Thoracic aorta (tissue), 2 donors: ENCODE data around the gene TMEM63A. TPM values are rescaled to one million over a fixed set of nuclear protein-coding genes. Genes with fewer than 3 reads are reported as not detected.
"Not testable (repeated sequence)": the region's sequence is repeated elsewhere in the genome, so short reads cannot be mapped to it uniquely, and the experiment has no call there.

Source experiments
- ATAC-seq: fragments of 150-250 bp; one replicate; pipeline ENCODE4 v1.8.0; 2017; ENCODE audit warnings: low read depth; ENCODE audit not compliant: insufficient number of reproducible peaks, low FRiP score
- DNase-seq: peaks from one replicate; pipeline ENCODE4 v3.0.0-alpha.2; 2020; ENCODE audit warnings: low spot score
- H3K27ac ChIP-seq, 2 donors: fragments of 200-600 bp; sonication (generic); 1 replicate in 1 of 2; 2 replicates in 1 of 2; pipeline ENCODE4 v1.5.1; 2016; ENCODE audit warnings: mild to moderate bottlenecking in 2 of 2, moderate library complexity in 2 of 2
- H3K27me3 ChIP-seq: fragments of 200-600 bp; sonication (generic); replicated peaks from 2 replicates; pipeline ENCODE4 v1.6.0; 2016; ENCODE audit warnings: mild to moderate bottlenecking; ENCODE audit not compliant: insufficient read depth
- H3K36me3 ChIP-seq: fragments of 200-600 bp; sonication (generic); one replicate; pipeline ENCODE4 v1.5.1; 2016
- H3K4me1 ChIP-seq, 2 donors: fragments of 200-600 bp; sonication (generic); 1 replicate in 1 of 2; 2 replicates in 1 of 2; pipeline versions ENCODE4 v1.5.1 to v1.6.0; 2016; ENCODE audit warnings: low read depth in 2 of 2, mild to moderate bottlenecking in 1 of 2; ENCODE audit not compliant: control insufficient read depth in 1 of 2
- H3K4me3 ChIP-seq: fragments of 200-600 bp; sonication (generic); 2 replicates; pipeline ENCODE4 v1.5.1; 2016; ENCODE audit warnings: mild to moderate bottlenecking
- H3K9me3 ChIP-seq: fragments of 200-600 bp; sonication (generic); 2 replicates; pipeline ENCODE4 v1.5.1; 2016
- total RNA-seq, 2 donors: library from RNA; depleted of rRNA; stranded (reverse); fragments of >200 nt; gene quantifications; one replicate each; pipeline versions ENCODE4 v1.1.0 to v1.2.3, GENCODE V29; 2016
- TF ChIP-seq, protein P1 (sequence below): fragments of 200-600 bp; sonication (generic); IDR thresholded peaks from one replicate; pipeline ENCODE4 v1.5.1; 2019; ENCODE audit warnings: antibody characterized with exemption

The TMEM63A gene
- total RNA-seq = 100 to 1,000 TPM in 1 of 2 donors, 10 to 100 TPM in 1; 75.1 to 105 TPM

DNA sequence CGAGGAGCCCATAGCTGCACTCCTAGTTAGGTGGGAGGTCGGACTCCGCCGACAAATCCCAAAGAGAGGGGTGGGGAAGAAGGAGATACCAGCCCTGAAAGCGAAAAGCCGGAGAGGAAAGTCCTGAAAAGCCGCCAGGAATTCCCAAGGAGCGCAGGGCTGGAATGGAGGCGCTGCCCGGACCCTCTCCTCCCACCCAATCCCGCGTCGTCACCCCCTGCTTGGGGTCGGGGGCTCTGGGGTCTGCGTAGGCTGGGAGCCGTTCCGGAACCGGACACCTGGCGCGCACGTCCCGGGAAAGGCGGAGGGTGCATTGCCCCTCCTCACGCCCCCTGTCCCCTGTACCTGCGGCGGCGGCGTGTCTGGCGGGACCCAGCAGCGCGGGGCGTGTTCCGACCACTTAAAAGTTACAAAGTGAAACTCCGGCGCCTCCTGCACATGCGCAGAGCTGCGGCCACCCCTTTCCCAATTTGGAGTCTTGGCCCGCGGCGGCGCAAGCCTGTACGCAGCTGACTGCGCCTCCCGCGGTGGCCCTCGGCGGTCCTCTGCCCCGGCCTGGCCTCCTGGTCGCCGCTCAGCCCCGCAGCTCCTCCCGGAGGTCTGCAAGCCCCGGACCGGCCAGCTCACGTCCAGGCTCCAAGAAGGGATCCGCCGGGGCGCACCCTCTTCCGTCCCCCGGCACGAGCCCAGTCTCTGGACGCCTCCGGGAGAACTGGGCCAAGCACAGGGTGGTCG is at the start of gene TMEM63A:
Gene TMEM63A, minus strand, starts transcription at position 422 of the 735 bp plus-strand sequence. CDS start 4,800 bp downstream, outside the sequence.
- Histone ChIP-seq H3K27ac (peak within 1 kb of the TSS; percentile 92 to 95), H3K27me3 (no peaks in the 10 kb centered on the region), H3K4me1 (peaks cover 39 to 49% of the 10 kb centered on the region in 2 donors), H3K36me3 (no peaks in the 10 kb centered on the region), H3K9me3 (no peaks in the 10 kb centered on the region), H3K4me3 (peak within 1 kb of the TSS; percentile 83)
- TF ChIP-seq, protein P1, sequence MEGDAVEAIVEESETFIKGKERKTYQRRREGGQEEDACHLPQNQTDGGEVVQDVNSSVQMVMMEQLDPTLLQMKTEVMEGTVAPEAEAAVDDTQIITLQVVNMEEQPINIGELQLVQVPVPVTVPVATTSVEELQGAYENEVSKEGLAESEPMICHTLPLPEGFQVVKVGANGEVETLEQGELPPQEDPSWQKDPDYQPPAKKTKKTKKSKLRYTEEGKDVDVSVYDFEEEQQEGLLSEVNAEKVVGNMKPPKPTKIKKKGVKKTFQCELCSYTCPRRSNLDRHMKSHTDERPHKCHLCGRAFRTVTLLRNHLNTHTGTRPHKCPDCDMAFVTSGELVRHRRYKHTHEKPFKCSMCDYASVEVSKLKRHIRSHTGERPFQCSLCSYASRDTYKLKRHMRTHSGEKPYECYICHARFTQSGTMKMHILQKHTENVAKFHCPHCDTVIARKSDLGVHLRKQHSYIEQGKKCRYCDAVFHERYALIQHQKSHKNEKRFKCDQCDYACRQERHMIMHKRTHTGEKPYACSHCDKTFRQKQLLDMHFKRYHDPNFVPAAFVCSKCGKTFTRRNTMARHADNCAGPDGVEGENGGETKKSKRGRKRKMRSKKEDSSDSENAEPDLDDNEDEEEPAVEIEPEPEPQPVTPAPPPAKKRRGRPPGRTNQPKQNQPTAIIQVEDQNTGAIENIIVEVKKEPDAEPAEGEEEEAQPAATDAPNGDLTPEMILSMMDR = peak; percentile 46
- peak; percentile 76 for DNase-seq
- ATAC-seq = peak; percentile 44

DNA sequence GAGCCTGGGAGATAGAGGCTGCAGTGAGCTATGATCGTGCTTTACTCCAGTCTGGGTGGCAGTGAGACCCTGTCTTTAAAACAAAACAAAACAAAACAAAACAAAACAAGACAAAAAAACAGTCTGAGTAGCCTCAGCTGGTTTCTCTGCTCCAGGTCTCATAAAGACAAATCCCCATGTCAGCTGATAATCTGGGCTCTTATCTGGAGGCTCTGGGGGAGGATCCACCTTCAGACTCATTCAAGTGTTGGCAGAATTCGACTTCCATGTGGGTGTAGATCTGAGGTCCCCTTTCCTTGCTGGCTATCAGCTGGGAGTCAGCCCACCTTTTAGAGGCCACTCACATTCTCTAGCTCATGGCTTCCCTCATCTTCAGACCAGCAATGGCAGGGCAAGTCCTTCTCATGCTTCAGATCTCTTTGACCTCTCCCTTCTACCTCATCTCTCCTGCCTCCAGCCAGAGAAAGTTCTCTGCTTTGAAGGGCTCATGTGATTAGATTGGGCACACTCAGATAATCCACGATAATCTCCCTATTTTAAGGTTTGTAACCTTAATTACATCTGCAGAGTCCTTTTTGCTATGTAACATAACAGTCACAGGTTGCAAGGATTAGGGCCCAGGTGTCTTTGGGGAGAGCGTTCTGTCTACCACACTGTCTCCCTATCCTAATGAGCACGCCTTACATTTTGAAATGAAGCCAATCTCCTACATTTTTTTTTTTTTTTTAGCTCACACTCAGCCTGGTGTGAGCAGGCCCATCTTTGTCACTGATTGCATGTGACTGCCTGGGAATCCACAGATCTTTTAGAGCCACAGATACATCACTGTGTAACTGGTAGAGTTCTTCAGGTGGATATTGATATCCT is 49.3 kb upstream of the TMEM63A start:
- H3K9me3 ChIP-seq = no peaks in the 10 kb centered on the region
- TF ChIP-seq, protein P1 = no peak
- DNase-seq (no peak), ATAC-seq (no peak)
- no peaks in the 10 kb centered on the region for H3K4me1 ChIP-seq
- H3K36me3 ChIP-seq = no peaks in the 10 kb centered on the region
- no peaks in the 10 kb centered on the region for H3K27me3 ChIP-seq
- H3K4me3 ChIP-seq = no peak overlapping the region
- H3K27ac ChIP-seq = no peak overlapping the region

DNA sequence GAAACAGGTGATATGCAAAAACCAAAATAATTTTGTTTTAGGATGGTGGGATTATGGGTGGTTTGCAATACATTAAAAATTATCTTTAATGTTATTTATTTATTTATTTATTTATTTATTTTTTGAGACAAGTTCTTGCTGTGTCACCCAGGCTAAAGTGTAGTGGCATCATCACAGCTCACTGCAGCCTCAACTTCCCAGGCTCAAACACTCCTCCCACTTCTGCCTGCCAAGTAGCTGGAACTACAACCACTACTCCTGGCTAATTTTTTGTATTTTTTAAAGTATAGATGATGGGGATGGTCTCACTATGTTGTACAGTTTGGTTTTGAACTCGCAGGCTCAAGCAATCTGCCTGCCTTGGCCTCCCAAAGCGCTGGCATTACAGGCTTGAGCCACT is 48.4 kb upstream of the TMEM63A start:
- Histone ChIP-seq H3K4me3 (no peak overlapping the region), H3K36me3 (no peaks in the 10 kb centered on the region), H3K9me3 (no peaks in the 10 kb centered on the region), H3K4me1 (no peaks in the 10 kb centered on the region), H3K27ac (no peak overlapping the region), H3K27me3 (no peaks in the 10 kb centered on the region)
- ATAC-seq (no peak), DNase-seq (no peak)
- TF ChIP-seq, protein P1 = no peak

DNA sequence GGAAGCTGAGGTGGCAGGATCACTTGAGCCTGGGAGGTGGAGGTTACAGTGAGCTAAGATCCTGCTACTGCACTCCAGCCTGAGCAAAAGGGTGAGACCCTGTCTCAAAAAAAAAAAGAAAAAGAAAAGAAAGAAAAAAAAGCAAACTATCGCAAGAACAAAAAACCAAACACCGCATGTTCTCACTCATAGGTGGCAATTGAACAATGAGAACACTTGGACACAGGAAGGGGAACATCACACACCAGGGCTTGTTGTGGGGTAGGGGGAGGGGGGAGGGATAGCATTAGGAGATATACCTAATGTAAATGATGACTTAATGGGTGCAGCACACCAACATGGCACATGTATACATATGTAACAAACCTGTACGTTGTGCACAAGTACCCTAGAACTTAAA is 47.3 kb upstream of the TMEM63A start:
- not testable (repeated sequence) for DNase-seq, H3K4me3 ChIP-seq, H3K9me3 ChIP-seq, H3K4me1 ChIP-seq, H3K27ac ChIP-seq, H3K36me3 ChIP-seq, H3K27me3 ChIP-seq, ATAC-seq

DNA sequence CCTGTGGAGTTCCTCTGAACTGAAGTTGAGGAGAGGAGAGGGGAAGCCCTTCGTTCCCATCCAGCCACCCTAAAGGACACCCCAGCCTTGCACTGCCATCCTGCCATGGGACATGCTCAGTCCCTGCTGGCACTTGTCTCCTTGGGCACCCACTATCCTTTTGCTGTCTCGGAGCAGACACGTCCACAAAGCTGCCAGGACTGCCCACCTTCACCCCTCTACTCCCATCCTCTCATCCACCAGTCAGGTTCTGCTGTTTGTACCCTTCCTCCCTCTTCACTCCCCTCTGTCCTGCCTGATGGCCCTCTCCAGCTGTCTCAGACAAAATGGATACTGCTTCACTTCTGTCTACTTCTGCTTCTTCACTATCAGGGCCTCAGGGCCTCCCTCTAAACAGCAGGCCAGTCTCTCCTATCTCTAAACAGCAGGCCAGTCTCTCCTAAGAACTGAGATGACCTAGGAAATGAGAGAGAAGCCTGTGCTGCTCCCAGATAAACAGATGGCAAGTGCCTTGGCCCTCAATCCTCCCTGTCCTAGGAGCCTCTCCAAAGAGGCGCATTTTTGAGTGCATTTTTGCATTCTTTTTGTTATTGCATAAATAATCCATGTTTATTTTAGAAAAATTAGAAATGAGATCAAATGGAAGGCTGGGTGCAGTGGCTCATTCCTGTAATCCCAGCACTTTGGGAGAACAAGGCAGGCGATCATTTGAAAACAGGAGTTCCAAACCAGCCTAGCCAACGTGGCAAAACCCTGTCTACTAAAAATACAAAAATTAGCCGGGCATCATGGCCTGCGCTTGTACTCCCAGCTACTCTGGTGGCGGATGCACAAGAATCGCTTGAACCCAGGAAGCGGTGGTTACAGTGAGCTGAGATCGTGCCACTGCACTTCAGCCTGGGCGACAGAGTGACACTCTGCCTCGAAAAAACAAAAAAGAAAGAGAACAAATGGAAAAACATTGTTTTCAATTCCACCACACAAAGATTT is 46.3 kb upstream of the TMEM63A start:
- no peak overlapping the region for H3K4me3 ChIP-seq
- H3K36me3 ChIP-seq = no peaks in the 10 kb centered on the region
- H3K27me3 ChIP-seq = no peaks in the 10 kb centered on the region
- TF ChIP-seq, protein P1 = no peak
- H3K9me3 ChIP-seq = no peaks in the 10 kb centered on the region
- ATAC-seq = no peak
- DNase-seq = no peak
- H3K4me1 ChIP-seq = peaks cover 0 to 5% of the 10 kb centered on the region in 2 donors
- H3K27ac ChIP-seq = no peak overlapping the region
